GM20431 (cell line): ENCODE data around the gene ZNF304.

ENCODE experiments used
- in situ Hi-C: fragments of 300-500 bp; cut with MseI, MboI; formaldehyde crosslinking; loops from one replicate; pipeline ENCODE4 v1.15.0; 2020; ENCODE audit warnings: low sequenced_read_pairs; ENCODE audit not compliant: unreplicated experiment

ZNF304 gene

DNA sequence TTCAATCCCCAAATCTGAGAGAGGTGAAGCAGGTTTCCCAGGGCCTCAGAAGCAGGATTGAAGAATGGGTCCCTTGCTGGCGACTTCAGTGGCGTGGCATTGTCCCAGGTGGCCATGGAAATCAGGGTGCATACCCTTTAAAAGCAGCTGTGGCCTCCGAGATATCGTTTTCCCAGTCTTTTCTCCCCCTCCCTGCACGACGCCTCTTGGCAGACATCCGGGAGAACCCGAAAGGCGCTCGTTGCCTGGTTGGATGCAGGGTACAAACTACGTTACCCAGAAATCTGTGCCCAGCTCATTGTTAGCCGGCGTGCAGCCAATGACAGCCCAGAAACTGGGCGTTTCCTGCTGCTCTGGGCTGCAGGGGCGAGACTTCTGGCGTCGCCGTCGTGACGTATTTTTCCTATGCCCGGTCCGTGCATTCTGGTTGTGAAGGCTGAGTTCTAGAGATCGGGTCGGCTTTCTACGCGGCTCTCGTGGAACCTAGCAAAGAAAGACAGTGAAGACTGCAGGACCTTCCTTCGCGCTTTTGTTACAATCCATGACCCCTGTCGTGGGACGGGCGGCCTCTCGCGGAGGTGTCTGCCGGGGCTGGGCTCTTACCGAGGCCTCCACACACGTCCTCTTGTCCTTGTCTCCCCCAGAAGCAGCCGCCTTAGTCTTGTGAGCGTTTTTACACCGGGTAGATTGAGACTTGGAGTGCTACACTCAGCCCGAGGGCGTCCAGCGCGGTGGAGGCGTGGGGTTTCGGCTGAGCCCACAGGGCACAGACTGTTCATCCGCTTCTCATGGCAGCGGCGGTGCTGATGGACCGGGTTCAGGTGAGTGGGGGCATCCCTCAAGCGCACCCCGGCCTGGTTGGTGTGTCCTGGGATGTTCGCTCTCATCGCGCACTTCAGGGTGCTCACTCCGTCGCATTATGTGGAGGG is at the start of gene ZNF304:
ZNF304 (plus strand) TSS at position 395 of the 929 bp plus-strand sequence; CDS start at position 789, 394 bp downstream.
- in situ Hi-C loops: no loop called here

GRCh38 chr19:57302020-57302465 is 49.0 kb upstream of the ZNF304 start:
- in situ Hi-C loops: no loop called here

- in situ Hi-C loops: no loop called here
Observed at GRCh38 chr19:57302727-57303401, 48.2 kb upstream of the ZNF304 start.

- in situ Hi-C loops: no loop called here
Observed at GRCh38 chr19:57305056-57305455, 46.0 kb upstream of the ZNF304 start.

- in situ Hi-C loops: no loop called here
Observed at GRCh38 chr19:57308514-57308913, 42.6 kb upstream of the ZNF304 start.

- in situ Hi-C loops: no loop called here
Observed at GRCh38 chr19:57310792-57311191, 40.3 kb upstream of the ZNF304 start.

DNA sequence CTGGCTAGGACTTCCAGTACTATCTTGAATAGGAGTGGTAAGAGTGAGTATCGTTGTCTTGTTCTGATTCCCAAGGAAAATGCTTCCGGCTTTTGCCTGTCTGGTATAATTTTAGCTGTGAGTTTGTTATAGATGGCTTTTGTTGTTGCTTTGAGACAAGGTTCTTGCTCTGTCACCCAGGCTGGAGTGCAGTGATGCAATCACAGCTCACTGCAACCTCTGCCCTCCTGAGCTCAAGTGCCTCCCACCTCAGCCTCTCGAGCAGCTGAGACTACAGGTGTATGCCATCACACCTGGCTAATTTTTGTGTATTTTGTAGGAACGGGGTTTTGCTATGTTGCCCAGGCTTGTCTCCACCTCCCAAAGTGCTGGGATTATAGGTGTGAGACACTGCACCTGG is 36.9 kb upstream of the ZNF304 start:
- in situ Hi-C loops: no loop called here

GRCh38 chr19:57317503-57317902 is 33.6 kb upstream of the ZNF304 start:
- in situ Hi-C loops: no loop called here

DNA sequence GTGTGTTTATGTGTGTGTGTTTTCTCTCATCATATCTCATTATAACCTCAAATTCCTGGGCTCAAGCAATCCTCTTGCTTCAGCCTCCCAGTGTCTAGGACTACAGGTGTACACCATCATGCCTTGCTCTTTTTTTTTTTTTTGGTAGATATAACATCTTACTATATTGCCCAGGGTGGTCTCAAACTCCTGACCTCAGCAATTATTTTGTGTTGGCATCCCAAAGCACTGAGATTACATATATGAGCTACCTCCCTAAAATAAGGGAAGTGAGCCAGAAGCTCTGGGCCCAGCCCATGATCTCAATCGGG is 31.2 kb upstream of the ZNF304 start:
- in situ Hi-C loops: no loop called here

DNA sequence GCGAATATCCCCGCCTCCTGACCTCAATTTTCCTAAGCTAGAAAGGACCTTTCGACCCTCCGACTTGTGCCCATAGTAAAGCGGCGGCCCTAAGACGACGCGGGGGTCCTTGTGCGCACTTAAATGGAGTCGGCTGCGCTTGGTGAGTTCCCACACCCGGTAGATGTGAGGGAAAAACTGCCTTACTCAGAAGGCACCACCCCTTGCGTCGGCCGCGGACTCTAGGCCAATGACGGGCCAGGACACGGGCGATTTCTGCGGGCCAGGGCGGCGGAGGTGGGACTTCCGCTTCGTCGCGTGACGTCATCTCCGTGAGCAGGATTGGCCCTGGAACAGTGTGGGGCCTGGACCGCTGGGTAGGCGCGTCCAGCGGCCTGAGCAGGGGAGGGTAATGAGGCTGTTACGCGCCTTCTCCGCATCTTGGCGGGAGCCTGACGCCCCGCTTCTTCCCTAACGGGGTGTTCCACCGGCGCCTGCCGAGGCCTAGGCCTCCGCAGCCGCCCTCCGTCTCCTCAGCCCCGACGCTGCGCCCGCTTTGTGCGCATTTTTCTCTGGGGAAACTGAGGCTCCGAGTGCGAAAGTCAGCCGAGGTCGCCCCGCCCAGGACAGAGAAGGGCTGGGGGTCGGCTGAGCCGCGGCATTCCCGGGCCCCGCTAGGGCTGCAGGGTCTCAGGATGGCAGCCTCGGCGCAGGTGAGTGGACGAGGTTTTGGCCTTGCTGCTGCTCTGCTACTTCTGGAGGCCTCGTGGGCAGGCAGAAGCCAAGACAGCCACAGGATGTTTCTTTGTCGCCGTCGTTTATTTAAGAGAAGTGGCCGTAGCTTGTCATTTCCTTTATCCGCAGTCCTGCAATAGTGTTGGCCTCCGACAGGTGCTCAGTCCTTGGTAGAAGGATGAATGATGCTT is 30.6 kb upstream of the ZNF304 start, which contains the start of gene ZNF543:
ZNF543 (plus strand) TSS at position 293 of the 905 bp plus-strand sequence; CDS start at position 675, 382 bp downstream.
- in situ Hi-C loops: no loop called here

DNA sequence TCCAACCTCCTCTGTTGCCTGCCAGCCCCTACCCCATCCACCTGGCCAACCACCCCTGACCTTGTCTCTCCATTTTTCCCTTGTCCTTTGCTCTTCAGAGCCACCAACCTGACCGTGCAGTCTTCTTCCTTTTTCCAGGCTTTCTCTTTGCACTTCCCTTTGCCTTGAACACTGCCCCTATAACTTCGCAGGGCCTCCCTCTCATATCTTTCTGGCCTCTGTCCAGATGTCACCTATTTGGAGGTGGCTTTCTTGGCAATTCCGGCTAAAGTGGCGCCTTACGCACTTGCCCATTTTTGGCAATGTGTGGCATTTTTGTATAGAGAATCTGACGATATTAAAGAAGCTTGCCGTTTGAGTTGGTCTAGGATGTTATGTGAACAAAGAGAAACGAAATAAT is 30.0 kb upstream of the ZNF304 start:
- in situ Hi-C loops: no loop called here

GRCh38 chr19:57321751-57322150 is 29.3 kb upstream of the ZNF304 start:
- in situ Hi-C loops: no loop called here

DNA sequence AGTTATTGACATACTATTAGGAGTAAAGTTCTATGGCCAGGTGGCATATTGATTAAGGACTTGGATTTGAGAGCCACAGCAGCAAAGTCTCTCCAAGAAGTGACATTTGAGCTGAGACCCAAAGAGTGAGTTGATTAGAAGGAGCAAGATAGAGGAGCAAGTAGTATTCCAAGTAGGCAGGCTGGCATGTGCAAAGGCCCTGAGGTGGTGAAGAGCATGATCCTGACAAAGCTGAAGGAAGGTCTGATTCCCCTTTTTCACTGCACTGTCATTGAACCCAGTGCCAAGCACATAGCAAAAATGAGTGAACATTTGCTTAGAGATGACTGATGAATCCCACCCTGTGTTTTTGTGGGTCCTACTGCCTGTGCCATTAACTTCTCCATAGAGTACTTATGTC is 26.1 kb upstream of the ZNF304 start:
- in situ Hi-C loops: no loop called here

- in situ Hi-C loops: no loop called here
Observed at GRCh38 chr19:57327993-57328392, 23.1 kb upstream of the ZNF304 start.

- in situ Hi-C loops: no loop called here
Observed at GRCh38 chr19:57334191-57334590, 16.9 kb upstream of the ZNF304 start.

DNA sequence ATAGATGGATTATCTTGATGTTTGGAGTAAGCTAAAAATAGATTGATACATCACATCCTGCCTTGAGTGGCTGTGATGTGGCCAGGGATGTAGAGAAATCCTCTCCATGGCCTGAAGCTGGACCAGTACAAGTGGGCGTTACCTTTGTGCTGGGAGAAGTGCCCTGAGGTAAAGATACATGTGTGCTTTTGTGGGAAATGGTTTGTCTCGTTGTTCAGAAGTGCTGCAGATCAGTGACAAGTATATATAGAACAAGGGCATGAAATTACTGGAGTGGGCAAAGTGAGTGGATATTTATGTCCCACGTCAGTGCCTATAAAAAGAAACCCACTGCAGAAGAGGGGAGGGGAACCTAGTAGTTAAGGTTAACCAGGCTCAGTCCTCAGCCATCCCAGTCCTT is 12.2 kb upstream of the ZNF304 start:
- in situ Hi-C loops: no loop called here

DNA sequence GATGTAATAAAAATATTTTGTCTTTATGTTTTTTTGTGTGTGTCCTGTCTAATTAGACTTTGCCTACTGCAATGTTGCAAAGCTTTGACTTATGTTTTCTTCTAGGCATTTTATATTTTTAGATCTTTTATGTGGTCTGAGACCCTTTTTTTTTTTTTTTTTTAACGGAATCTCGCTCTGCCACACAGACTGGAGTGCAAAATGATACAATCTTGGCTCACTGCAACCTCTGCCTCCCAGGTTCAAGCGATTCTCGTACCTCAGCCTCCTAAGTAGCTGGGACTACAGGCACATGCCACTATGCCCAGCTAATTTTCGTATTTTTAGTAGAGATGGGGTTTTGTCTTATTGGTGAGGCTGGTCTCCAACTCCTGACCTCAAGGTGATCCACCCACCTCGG is 8.5 kb upstream of the ZNF304 start:
- in situ Hi-C loops: no loop called here

DNA sequence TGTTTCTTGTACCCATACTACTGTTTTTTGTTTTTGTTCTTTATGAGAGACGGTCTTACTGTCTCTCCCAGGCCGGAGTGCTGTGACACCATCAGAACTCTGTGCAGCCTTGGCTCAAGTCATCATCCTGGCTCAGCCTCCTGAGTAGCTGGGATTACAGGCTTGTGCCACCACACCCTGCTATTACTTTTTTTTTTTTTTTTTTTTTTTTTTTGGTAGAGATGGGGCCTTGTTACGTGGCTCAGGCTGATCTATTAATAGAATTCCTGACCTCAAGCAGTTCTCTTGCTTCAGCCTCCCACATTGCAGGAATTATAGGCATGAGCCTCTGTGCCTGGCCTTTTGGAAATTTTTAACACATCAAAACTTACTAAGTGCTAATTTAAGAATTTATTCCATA is 2.9 kb upstream of the ZNF304 start:
- in situ Hi-C loops: no loop called here

DNA sequence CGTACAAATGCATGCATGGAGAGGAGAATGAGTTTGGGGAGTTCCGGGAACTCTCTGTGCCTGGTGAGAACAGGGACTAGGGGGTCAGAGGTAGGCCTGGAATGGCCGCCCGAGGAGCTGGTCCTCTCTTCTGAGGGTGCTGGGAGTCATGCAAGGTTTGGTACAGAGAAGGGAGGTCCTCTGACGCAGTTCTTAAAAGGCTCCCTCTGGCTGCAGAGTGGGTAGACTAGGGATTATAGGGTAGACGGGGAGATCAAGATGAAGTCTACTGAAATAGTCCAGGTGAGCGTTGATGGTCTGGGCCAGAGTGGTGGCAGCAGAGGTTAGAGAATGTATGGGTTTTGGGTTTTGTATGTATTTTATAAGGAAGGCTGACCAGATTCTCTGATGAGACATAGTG is 796 bp downstream of the ZNF304 start:
- in situ Hi-C loops: no loop called here

DNA sequence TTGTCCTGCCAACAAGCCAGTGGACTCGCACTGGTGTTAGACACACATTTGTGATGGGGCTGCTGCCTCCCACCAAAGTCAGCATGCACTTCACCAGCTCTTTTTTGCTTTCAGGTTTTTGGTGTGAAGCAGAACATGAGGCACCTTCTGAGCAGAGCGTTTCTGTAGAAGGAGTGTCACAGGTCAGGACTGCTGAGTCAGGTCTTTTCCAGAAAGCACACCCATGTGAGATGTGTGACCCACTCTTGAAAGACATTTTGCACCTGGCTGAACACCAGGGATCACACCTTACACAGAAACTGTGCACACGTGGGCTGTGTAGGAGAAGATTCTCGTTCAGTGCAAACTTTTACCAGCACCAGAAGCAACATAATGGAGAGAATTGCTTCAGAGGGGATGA is 4.8 kb downstream of the ZNF304 start:
- in situ Hi-C loops: no loop called here
